ENCODE data around the gene GCK. TPM values are rescaled to one million over a fixed set of nuclear protein-coding genes. Genes with fewer than 3 reads are reported as not detected.

The GCK gene
- polyA plus RNA-seq, 1 of the 3 experiments (the other 2 are of a cell fraction), result 1.6 TPM

DNA sequence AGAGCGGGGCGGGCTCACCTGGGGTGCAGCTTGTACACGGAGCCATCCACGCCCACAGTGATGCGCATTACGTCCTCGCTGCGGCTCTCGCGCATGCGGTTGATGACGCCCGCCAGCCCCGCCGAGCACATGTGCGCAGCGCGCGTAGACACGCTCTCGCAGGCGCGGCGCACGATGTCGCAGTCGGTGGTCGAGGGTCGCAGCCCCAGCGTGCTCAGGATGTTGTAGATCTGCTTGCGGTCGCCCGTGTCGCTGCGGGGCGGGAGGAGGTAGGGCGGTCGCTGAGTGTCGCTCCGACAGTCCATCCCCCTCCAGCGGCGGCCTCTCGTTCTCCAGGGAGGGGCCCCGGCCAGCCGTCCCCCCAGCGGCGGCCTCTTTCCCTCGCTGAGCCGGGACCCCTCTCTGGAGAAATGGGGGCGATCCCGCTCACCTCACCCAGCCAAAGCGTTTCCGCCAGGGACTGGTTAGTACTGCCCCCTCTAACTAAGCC is 43.7 kb downstream of the GCK start:
- Histone ChIP-seq H3K9ac (no peak overlapping the region; the same call in 1 of the 2 replicates), H3K27me3 (ENCODE audit: insufficient read depth) (no peaks in the 10 kb centered on the region), H3K4me2 (peak overlapping the region; percentile 80), H3K9me3 (no peaks in the 10 kb centered on the region), H3K4me1 (ENCODE audit: control insufficient read depth in 1 of 2, insufficient read depth in 2 of 2, low read depth in 1 of 2, low read length in 1 of 2) (peaks cover 0 to 16% of the 10 kb centered on the region in 2 experiments; a peak in 1 of 4 replicates), H3K9me2 (no peaks in the 10 kb centered on the region), H3K79me2 (ENCODE audit: insufficient read depth) (no peaks in the 10 kb centered on the region), H3K27ac (ENCODE audit: low read depth in 2 of 2, low read length in 1 of 2) (no peak overlapping the region), H4K20me1 (ENCODE audit: insufficient read depth) (no peaks in the 10 kb centered on the region), H2AFZ (ENCODE audit: low read depth) (peak overlapping the region; percentile 81; the same call in 1 of the 2 replicates), H3K36me3 (replicated peaks in 1 of 2; ENCODE audit: control insufficient read depth in 1 of 2, insufficient read depth in 2 of 2, low read length in 1 of 2) (no peaks in the 10 kb centered on the region), H3K4me3 (ENCODE audit: low read depth in 2 of 2, low read length in 1 of 2) (peak overlapping the region; percentile 51 to 59), H3F3A (replicated peaks; ENCODE audit: insufficient read depth) (peaks cover 8% of the 10 kb centered on the region)
- 81% methylated on average over 52 of the region's 53 CpGs for WGBS (ENCODE audit: low lambda C conversion rate)
- CTCF ChIA-PET, result interaction anchor here (0.6 to 1.1 kb wide), 2 partner anchors 14 to 43 kb away, joined by 3 read pairs; partner anchors contain the start of gene GCK
- no peak for TF ChIP-seq SMC3 (IDR thresholded peaks at IDR 0.05; ENCODE audit: low read depth, low read length)
- no peak for TF ChIP-seq FOSL2 (IDR thresholded peaks at IDR 0.05; ENCODE audit: borderline replicate concordance, low read depth)
- TF ChIP-seq, protein P1, sequence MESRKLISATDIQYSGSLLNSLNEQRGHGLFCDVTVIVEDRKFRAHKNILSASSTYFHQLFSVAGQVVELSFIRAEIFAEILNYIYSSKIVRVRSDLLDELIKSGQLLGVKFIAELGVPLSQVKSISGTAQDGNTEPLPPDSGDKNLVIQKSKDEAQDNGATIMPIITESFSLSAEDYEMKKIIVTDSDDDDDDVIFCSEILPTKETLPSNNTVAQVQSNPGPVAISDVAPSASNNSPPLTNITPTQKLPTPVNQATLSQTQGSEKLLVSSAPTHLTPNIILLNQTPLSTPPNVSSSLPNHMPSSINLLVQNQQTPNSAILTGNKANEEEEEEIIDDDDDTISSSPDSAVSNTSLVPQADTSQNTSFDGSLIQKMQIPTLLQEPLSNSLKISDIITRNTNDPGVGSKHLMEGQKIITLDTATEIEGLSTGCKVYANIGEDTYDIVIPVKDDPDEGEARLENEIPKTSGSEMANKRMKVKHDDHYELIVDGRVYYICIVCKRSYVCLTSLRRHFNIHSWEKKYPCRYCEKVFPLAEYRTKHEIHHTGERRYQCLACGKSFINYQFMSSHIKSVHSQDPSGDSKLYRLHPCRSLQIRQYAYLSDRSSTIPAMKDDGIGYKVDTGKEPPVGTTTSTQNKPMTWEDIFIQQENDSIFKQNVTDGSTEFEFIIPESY (IDR thresholded peaks at IDR 0.05; ENCODE audit: borderline replicate concordance, low read depth), result no peak
- TF ChIP-seq, protein P2, sequence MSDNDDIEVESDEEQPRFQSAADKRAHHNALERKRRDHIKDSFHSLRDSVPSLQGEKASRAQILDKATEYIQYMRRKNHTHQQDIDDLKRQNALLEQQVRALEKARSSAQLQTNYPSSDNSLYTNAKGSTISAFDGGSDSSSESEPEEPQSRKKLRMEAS (IDR thresholded peaks at IDR 0.05; ENCODE audit: low read depth), result no peak
- TF ChIP-seq EZH2phosphoT487 (IDR thresholded peaks at IDR 0.05; ENCODE audit: borderline replicate concordance, low read depth), result no peak
- no peak for TF ChIP-seq CHD2 (IDR thresholded peaks at IDR 0.05; ENCODE audit: low read length, partially characterized antibody)
- no peak for TF ChIP-seq FOXJ3 (CRISPR knock-in tag; IDR thresholded peaks at IDR 0.05)
- TF ChIP-seq MEF2A (IDR thresholded peaks at IDR 0.05; ENCODE audit: borderline replicate concordance, low read depth), result no peak
- TF ChIP-seq FOXM1 (IDR thresholded peaks at IDR 0.05; ENCODE audit: low read depth), result no peak
- TF ChIP-seq TEAD4 (IDR thresholded peaks at IDR 0.05; ENCODE audit: borderline replicate concordance, insufficient read depth), result no peak
- TF ChIP-seq NRF1 (IDR thresholded peaks at IDR 0.05; ENCODE audit: low read depth, low read length), result no peak
- no peak for TF ChIP-seq MXI1 (IDR thresholded peaks at IDR 0.05; ENCODE audit: low read depth, low read length)
- TF ChIP-seq, protein P3, sequence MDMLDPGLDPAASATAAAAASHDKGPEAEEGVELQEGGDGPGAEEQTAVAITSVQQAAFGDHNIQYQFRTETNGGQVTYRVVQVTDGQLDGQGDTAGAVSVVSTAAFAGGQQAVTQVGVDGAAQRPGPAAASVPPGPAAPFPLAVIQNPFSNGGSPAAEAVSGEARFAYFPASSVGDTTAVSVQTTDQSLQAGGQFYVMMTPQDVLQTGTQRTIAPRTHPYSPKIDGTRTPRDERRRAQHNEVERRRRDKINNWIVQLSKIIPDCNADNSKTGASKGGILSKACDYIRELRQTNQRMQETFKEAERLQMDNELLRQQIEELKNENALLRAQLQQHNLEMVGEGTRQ (IDR thresholded peaks at IDR 0.05; ENCODE audit: borderline replicate concordance, low read depth, low read length), result no peak
- TF ChIP-seq, protein P4, sequence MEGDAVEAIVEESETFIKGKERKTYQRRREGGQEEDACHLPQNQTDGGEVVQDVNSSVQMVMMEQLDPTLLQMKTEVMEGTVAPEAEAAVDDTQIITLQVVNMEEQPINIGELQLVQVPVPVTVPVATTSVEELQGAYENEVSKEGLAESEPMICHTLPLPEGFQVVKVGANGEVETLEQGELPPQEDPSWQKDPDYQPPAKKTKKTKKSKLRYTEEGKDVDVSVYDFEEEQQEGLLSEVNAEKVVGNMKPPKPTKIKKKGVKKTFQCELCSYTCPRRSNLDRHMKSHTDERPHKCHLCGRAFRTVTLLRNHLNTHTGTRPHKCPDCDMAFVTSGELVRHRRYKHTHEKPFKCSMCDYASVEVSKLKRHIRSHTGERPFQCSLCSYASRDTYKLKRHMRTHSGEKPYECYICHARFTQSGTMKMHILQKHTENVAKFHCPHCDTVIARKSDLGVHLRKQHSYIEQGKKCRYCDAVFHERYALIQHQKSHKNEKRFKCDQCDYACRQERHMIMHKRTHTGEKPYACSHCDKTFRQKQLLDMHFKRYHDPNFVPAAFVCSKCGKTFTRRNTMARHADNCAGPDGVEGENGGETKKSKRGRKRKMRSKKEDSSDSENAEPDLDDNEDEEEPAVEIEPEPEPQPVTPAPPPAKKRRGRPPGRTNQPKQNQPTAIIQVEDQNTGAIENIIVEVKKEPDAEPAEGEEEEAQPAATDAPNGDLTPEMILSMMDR (IDR thresholded peaks at IDR 0.05), result no peak
- no peak for TF ChIP-seq JUND (IDR thresholded peaks at IDR 0.05)
- no peak for TF ChIP-seq RAD21 (IDR thresholded peaks at IDR 0.05; ENCODE audit: low read length)
- POLR2A ChIA-PET, result interaction anchor here (0.6 kb wide), 1 partner anchor 172 kb away, joined by 3 read pairs; no protein-coding TSS in a partner anchor
- DNase-seq, result peak; percentile 78

All from SK-N-SH (cell line).